ENCODE data around the gene PAX5.
A peak's percentile ranks its signal among the peaks of the same experiment; 100 is the strongest.

Gene PAX5

DNA sequence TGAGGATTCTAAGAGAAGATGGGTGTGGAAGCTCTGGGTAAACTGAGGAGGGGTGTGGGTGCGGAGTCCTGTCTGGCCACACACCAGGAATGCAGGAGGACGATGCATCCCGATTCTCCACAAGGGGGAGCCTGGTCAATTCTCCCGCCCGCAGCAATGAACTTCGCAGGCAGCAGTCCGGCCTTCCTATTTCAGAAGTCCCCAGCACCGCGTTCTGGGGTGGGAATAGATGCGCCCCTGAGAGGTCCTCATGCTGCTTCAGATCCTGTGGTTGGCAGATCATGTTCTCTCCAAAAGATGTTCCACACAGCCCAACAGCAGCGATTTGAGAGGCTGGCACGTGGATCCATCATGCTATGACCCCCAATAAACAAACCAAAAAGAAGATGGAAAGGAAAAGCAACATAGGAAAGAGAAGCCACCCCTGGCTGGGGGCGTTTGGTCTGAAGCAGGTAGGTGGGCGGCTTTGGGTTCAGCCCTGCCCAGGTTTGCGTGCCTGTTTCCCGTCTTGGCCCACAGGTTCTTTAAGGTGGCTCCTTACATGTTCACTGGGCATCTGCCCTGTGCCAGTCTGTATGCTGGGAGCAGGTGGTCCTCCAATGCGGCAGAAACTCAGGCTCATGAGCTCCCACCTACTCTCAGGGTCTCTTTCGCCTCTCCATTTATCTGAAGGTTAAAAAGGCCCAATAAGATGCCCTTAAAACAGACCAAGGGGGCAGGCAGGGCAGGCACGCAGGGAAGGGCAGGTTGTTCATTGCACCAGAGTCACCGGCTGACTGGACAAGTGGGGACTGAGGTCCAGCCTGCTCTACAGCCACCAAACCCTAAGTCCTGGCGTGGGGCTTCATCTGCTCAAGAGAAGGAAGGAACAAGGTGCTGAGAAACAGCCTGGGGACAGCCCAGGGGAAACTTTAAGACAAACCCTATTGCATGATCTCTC lies 171.6 kb downstream of the PAX5 start:
- no peak overlapping the region for H3K27ac ChIP-seq
- TF ChIP-seq ZFX (IDR thresholded peaks at IDR 0.05; ENCODE audit: borderline replicate concordance): no peak
- TF ChIP-seq, protein P1, sequence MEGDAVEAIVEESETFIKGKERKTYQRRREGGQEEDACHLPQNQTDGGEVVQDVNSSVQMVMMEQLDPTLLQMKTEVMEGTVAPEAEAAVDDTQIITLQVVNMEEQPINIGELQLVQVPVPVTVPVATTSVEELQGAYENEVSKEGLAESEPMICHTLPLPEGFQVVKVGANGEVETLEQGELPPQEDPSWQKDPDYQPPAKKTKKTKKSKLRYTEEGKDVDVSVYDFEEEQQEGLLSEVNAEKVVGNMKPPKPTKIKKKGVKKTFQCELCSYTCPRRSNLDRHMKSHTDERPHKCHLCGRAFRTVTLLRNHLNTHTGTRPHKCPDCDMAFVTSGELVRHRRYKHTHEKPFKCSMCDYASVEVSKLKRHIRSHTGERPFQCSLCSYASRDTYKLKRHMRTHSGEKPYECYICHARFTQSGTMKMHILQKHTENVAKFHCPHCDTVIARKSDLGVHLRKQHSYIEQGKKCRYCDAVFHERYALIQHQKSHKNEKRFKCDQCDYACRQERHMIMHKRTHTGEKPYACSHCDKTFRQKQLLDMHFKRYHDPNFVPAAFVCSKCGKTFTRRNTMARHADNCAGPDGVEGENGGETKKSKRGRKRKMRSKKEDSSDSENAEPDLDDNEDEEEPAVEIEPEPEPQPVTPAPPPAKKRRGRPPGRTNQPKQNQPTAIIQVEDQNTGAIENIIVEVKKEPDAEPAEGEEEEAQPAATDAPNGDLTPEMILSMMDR (IDR thresholded peaks at IDR 0.05): peak; percentile 84

GRCh38 chr9:36861528-36862205 lies 172.4 kb downstream of the PAX5 start:
- no peak overlapping the region for H3K27ac ChIP-seq
- TF ChIP-seq ZFX (IDR thresholded peaks at IDR 0.05; ENCODE audit: borderline replicate concordance): no peak
- TF ChIP-seq, protein P1 (IDR thresholded peaks at IDR 0.05): no peak

DNA sequence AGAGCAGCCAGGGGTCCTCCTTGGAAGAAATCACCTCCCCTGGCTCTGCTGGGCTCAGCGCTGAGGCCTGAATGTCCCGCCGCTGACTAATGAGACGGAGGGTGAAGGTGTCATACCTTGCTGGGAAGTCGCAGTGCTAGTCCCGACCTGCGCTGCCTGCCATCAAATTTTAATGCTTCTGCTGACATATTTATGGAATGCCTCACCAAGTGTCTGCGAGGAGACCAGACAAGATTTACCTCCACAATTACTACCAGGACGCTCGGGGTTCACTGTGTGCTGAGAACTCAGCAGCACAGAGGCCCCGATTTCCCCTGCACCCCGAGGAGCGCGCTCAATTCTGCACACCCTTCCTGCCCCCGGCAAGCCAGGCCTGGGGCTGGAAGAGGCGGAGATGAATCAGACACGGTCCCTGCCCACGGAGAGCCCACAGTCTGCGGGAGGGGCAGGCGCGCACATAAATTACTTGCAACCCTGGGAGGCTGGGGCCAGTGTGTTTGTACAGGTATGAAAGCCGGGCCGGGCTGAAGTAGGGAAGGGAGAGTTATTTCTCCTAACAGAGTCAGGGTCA lies 175.2 kb downstream of the PAX5 start:
- no peak overlapping the region for H3K27ac ChIP-seq

DNA sequence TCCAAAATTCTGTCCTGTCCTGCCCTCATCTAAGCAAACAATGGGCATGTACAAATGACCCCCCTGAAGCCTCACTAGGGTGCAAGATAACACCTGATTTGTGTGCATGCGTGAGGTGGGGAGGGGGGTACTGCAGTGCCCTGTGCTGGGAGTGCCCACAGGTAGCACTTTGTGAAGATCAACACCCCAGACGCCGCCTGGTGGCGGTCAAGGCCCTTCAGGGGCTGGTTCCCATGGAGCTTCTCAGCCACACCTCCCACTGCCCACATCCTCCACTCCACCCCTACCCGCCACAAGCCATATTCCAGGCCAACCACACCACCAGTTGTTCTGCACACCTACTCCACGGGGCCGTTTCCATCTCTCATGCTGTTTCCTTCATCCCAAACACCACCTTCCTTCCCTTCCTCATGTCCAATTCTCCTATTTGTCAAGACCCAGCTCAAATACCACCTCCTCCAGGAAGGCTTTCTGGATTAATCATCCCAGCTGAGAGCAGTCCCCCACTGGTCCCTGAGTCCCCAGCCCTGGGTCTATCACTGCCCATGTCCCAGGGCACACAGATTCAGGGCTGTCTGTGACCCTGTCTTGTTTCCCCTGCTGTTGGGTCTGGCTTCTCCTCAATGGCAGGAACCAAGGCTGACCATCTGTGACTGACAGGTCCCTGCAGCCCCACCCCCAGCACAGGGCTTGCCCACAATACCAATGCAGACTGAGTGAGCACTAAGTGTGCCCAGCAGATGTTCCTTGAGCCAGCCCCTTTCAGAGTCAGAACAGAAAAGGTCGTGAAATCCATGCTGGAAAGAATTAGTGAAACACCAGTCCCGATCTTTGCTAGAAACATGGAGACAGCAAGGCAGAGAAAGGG lies 178.4 kb downstream of the PAX5 start:
- H3K27ac ChIP-seq: no peak overlapping the region
- no peak for TF ChIP-seq ZFX (IDR thresholded peaks at IDR 0.05; ENCODE audit: borderline replicate concordance)
- TF ChIP-seq, protein P1 (IDR thresholded peaks at IDR 0.05): peak; percentile 31

More for the DNA sequence above, 175.2 kb downstream of the PAX5 start:
- TF ChIP-seq, protein P1 (IDR thresholded peaks at IDR 0.05): no peak
- no peak for TF ChIP-seq ZFX (IDR thresholded peaks at IDR 0.05; ENCODE audit: borderline replicate concordance)

DNA sequence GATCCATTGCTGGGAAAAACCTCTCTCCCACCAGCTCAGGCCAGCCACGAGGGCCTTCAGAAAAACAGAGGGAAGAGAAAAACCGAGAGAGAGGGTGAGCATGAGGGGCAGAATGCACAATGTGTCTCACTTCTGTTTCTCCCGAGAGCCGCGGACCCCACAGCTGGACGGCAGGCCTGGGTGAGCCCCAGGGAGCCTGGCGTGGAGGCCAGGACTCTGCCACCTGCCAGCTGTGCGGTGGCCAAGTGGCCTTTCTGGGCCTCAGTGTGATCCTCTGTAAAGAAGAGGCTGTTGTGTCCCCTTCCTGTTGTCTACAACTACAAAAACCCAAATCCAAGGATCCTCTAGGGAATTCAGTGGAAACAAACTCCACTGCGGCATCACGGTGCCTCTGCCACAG lies 179.3 kb downstream of the PAX5 start:
- TF ChIP-seq ZFX (IDR thresholded peaks at IDR 0.05; ENCODE audit: borderline replicate concordance): no peak
- TF ChIP-seq, protein P1 (IDR thresholded peaks at IDR 0.05): no peak
- H3K27ac ChIP-seq: no peak overlapping the region

GRCh38 chr9:36854034-36854433 lies 180.0 kb downstream of the PAX5 start:
- H3K27ac ChIP-seq: no peak overlapping the region
- TF ChIP-seq, protein P1 (IDR thresholded peaks at IDR 0.05): no peak
- TF ChIP-seq ZFX (IDR thresholded peaks at IDR 0.05; ENCODE audit: borderline replicate concordance): no peak
